HEK293 (cell line): ENCODE measurements around the gene GALNT9.
"Not testable (repeated sequence)": the region's sequence is repeated elsewhere in the genome, so short reads cannot be mapped to it uniquely, and the experiment has no call there.

Experiments used
- CTCF ChIA-PET: fragments of 350-600 bp; formaldehyde crosslinking; extraction: SDS; loops from one replicate; lab custom pipeline; 2021; ENCODE audit warnings: antibody characterized with exemption; lab: Yijun Ruan, JAX
- POLR2A ChIA-PET: fragments of 300-600 bp; formaldehyde crosslinking; extraction: SDS; loops from one replicate; lab custom pipeline; 2020; ENCODE audit warnings: antibody characterized with exemption, inconsistent platforms; lab: Yijun Ruan, JAX
- H3K27ac ChIP-seq: fragments of 200-500 bp; sonication (Bioruptor generic); 2 replicates; pipeline ENCODE4 v1.5.1; 2014; ENCODE audit warnings: low read depth, low read length, control low read depth, inconsistent platforms; ENCODE audit errors: extremely low read depth
- H3K36me3 ChIP-seq, 2 experiments: fragments of 200-500 bp in 1 of 2; sonication (Bioruptor generic) in 1 of 2; 1 replicate in 1 of 2; 2 replicates in 1 of 2; pipeline ENCODE4 v1.5.1; 2014 to 2017; ENCODE audit warnings: inconsistent platforms in 2 of 2, low read length in 2 of 2; ENCODE audit not compliant: control insufficient read depth in 2 of 2, insufficient read depth in 1 of 2
- H3K4me1 ChIP-seq: fragments of 200-500 bp; sonication (Bioruptor generic); 2 replicates; pipeline ENCODE4 v1.5.1; 2014; ENCODE audit warnings: mild to moderate bottlenecking, low read length, inconsistent platforms; ENCODE audit not compliant: control insufficient read depth, insufficient read depth
- H3K4me3 ChIP-seq: 2 replicates; pipeline ENCODE4 v1.5.1; 2011; ENCODE audit warnings: low read depth, mild to moderate bottlenecking, control low read depth, low read length, moderate library complexity
- H3K9me3 ChIP-seq: fragments of 200-500 bp; sonication (Bioruptor generic); 2 replicates; pipeline ENCODE4 v1.5.1; 2014; ENCODE audit warnings: low read depth, low read length, inconsistent platforms; ENCODE audit not compliant: control insufficient read depth, insufficient read depth
- KLF17 ChIP-seq: fragments of 450-650 bp; formaldehyde crosslinking; IDR thresholded peaks from 2 replicates; pipeline ENCODE4 v1.5.1; 2016; ENCODE audit warnings: missing biosample characterization, missing genetic modification characterization
- KLF9 ChIP-seq: fragments of 450-650 bp; formaldehyde crosslinking; IDR thresholded peaks from 2 replicates; pipeline ENCODE4 v1.5.1; 2016; ENCODE audit warnings: missing biosample characterization, missing genetic modification characterization, low read depth
- SCRT1 ChIP-seq: fragments of 450-650 bp; formaldehyde crosslinking; IDR thresholded peaks from 2 replicates; pipeline ENCODE4 v1.5.1; 2016; ENCODE audit warnings: missing biosample characterization, missing genetic modification characterization, borderline replicate concordance
- SCRT2 ChIP-seq: fragments of 450-650 bp; formaldehyde crosslinking; IDR thresholded peaks from 2 replicates; pipeline ENCODE4 v1.5.1; 2016; ENCODE audit warnings: missing biosample characterization, missing genetic modification characterization
- TCF7L2 ChIP-seq: IDR thresholded peaks from 2 replicates; pipeline ENCODE4 v1.6.1; 2011; ENCODE audit warnings: low read depth, mild to moderate bottlenecking, inconsistent platforms, low read length, moderate library complexity, borderline replicate concordance
- ZBTB8A ChIP-seq: fragments of 450-650 bp; formaldehyde crosslinking; IDR thresholded peaks from 2 replicates; pipeline ENCODE4 v1.5.1; 2016; ENCODE audit warnings: missing biosample characterization, missing genetic modification characterization
- ZNF169 ChIP-seq: fragments of 450-650 bp; formaldehyde crosslinking; IDR thresholded peaks from 2 replicates; pipeline ENCODE4 v1.5.1; 2016; ENCODE audit warnings: missing biosample characterization, missing genetic modification characterization
- ZNF202 ChIP-seq: fragments of 450-650 bp; formaldehyde crosslinking; IDR thresholded peaks from 2 replicates; pipeline ENCODE4 v1.5.1; 2016; ENCODE audit warnings: missing biosample characterization, missing genetic modification characterization, borderline replicate concordance
- ZNF48 ChIP-seq: fragments of 450-650 bp; formaldehyde crosslinking; IDR thresholded peaks from 2 replicates; pipeline ENCODE4 v1.5.1; 2016; ENCODE audit warnings: missing biosample characterization, missing genetic modification characterization
- ZNF664 ChIP-seq: fragments of 450-650 bp; formaldehyde crosslinking; IDR thresholded peaks from 2 replicates; pipeline ENCODE4 v1.5.1; 2016; ENCODE audit warnings: missing biosample characterization, missing genetic modification characterization
- ZNF76 ChIP-seq: fragments of 450-650 bp; formaldehyde crosslinking; IDR thresholded peaks from 2 replicates; pipeline ENCODE4; 2016; ENCODE audit warnings: low read depth, missing biosample characterization, missing genetic modification characterization, borderline replicate concordance
- TF ChIP-seq, protein P1 (sequence below): fragments of 450-650 bp; formaldehyde crosslinking; optimal IDR thresholded peaks from 2 replicates; pipeline ENCODE3; 2016; ENCODE audit warnings: missing biosample characterization, mild to moderate bottlenecking, missing genetic modification characterization
- TF ChIP-seq, protein P2 (sequence below): fragments of 450-650 bp; formaldehyde crosslinking; IDR thresholded peaks from 2 replicates; pipeline ENCODE4 v1.5.1; 2017; ENCODE audit warnings: missing biosample characterization, missing genetic modification characterization

Gene GALNT9

DNA sequence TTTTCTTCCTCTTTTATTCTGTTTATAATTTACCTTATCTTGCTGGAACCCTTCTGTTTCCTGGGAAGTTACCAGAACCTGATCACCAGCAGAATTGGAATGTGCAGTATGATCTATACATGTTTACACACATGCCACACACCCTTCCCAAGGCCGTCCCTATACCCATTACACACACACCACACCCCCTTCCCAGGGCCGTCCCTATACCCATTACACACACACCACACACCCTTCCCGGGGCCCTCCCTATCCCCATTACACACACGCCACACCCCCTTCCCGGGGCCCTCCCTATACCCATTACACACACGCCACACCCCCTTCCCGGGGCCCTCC lies 88.8 kb downstream of the GALNT9 start:
- CTCF ChIA-PET, POLR2A ChIA-PET, H3K27ac ChIP-seq, H3K36me3 ChIP-seq, H3K4me1 ChIP-seq, H3K9me3 ChIP-seq, H3K4me3 ChIP-seq: not testable (repeated sequence)
- TF ChIP-seq KLF17 (peak; percentile 63; the same call in 1 of the 2 replicates), KLF9 (peak; percentile 46)

- POLR2A ChIA-PET = no interaction called here
- TF ChIP-seq SCRT2 (peak; percentile 51), ZBTB8A (tag by site-specific recombination) (no peak), SCRT1 (tag by site-specific recombination) (peak; percentile 43; the same call in 1 of the 2 replicates), ZNF169 (tag by site-specific recombination) (no peak)
- H3K27ac ChIP-seq = no peak overlapping the region
- no peaks in the 10 kb centered on the region for H3K4me1 ChIP-seq
- CTCF ChIA-PET = no interaction called here
- H3K36me3 ChIP-seq = no peaks in the 10 kb centered on the region
- no peak overlapping the region for H3K4me3 ChIP-seq
- H3K9me3 ChIP-seq = no peaks in the 10 kb centered on the region
Observed at GRCh38 chr12:132239796-132240668, 89.4 kb downstream of the GALNT9 start.

- no peaks in the 10 kb centered on the region for H3K36me3 ChIP-seq
- CTCF ChIA-PET = no interaction called here
- H3K9me3 ChIP-seq = no peaks in the 10 kb centered on the region
- no peaks in the 10 kb centered on the region for H3K4me1 ChIP-seq
- POLR2A ChIA-PET = no interaction called here
- TF ChIP-seq, protein P1, sequence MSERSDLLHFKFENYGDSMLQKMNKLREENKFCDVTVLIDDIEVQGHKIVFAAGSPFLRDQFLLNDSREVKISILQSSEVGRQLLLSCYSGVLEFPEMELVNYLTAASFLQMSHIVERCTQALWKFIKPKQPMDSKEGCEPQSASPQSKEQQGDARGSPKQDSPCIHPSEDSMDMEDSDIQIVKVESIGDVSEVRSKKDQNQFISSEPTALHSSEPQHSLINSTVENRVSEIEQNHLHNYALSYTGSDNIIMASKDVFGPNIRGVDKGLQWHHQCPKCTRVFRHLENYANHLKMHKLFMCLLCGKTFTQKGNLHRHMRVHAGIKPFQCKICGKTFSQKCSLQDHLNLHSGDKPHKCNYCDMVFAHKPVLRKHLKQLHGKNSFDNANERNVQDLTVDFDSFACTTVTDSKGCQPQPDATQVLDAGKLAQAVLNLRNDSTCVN (tag by site-specific recombination) = peak; percentile 11
- TF ChIP-seq, protein P2, sequence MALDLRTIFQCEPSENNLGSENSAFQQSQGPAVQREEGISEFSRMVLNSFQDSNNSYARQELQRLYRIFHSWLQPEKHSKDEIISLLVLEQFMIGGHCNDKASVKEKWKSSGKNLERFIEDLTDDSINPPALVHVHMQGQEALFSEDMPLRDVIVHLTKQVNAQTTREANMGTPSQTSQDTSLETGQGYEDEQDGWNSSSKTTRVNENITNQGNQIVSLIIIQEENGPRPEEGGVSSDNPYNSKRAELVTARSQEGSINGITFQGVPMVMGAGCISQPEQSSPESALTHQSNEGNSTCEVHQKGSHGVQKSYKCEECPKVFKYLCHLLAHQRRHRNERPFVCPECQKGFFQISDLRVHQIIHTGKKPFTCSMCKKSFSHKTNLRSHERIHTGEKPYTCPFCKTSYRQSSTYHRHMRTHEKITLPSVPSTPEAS = no peak
- TF ChIP-seq KLF9 (0 out of 2 replicates have a peak, but pooled peaks have one; percentile 13), ZNF48 (peak; percentile 40; the same call in 1 of the 2 replicates), ZNF664 (tag by site-specific recombination) (no peak), ZNF202 (peak; percentile 52; the same call in 1 of the 2 replicates), TCF7L2 (no peak), ZNF76 (0 out of 2 replicates have a peak, but pooled peaks have one; percentile 14), KLF17 (0 out of 2 replicates have a peak, but pooled peaks have one; percentile 22)
- no peak overlapping the region for H3K27ac ChIP-seq
- H3K4me3 ChIP-seq = no peak overlapping the region
Observed at GRCh38 chr12:132239392-132239791, 90.0 kb downstream of the GALNT9 start.
